CD4-positive, alpha-beta T cell (primary cell): Measurements from ENCODE around the gene ITGB3. TPM values are rescaled to one million over a fixed set of nuclear protein-coding genes. Genes with fewer than 3 reads are reported as not detected.

Source experiments
- ATAC-seq: fragments of 200-7000 bp; cut with Tn5 transposase; one replicate; pipeline ENCODE4 v1.10.0; 2022; ENCODE audit warnings: mild to moderate bottlenecking; ENCODE audit not compliant: poor library complexity
- CTCF ChIA-PET: fragments of 350-600 bp; sonication (Branson Sonifier 250); formaldehyde crosslinking; loops from one replicate; lab custom pipeline; 2021; ENCODE audit warnings: antibody characterized with exemption, inconsistent platforms; lab: Charles Lee
- POLR2A ChIA-PET: fragments of 350-600 bp; sonication (Branson Sonifier 250); formaldehyde crosslinking; loops from one replicate; lab custom pipeline; 2021; ENCODE audit warnings: antibody characterized with exemption, inconsistent platforms; lab: Charles Lee
- DNase-seq, 14 experiments: peaks; one replicate each; pipeline ENCODE4 v3.0.0-alpha.2; 2013 to 2020; ENCODE audit warnings: mixed read lengths in 2 of 14
- H3K27ac ChIP-seq, 2 donors: one replicate each; pipeline versions ENCODE4 v1.5.1 to v1.7.0; 2013; ENCODE audit warnings: low read length in 2 of 2, low read depth in 1 of 2, mild to moderate bottlenecking in 1 of 2
- H3K27me3 ChIP-seq, 2 experiments: 1 replicate in 1 of 2; 2 replicates in 1 of 2; pipeline versions ENCODE4 v1.6.1 to v1.7.0; 2013; ENCODE audit warnings: low read length in 2 of 2, control low read depth in 1 of 2, mild to moderate bottlenecking in 1 of 2, moderate library complexity in 1 of 2; ENCODE audit not compliant: insufficient read depth in 2 of 2, control insufficient read depth in 1 of 2
- H3K36me3 ChIP-seq: one replicate; pipeline ENCODE4 v1.6.1; 2013; ENCODE audit warnings: low read length, control low read depth; ENCODE audit not compliant: insufficient read depth
- H3K4me1 ChIP-seq: one replicate; pipeline ENCODE4 v1.6.1; 2013; ENCODE audit warnings: low read length, control low read depth; ENCODE audit not compliant: insufficient read depth
- H3K4me3 ChIP-seq: one replicate; pipeline ENCODE4 v1.5.1; 2013; ENCODE audit warnings: mild to moderate bottlenecking, low read length, moderate library complexity
- H3K9me3 ChIP-seq, 2 experiments: 1 replicate in 1 of 2; 2 replicates in 1 of 2; pipeline versions ENCODE4 v1.6.1 to v1.7.0; 2013; ENCODE audit warnings: low read length in 2 of 2, mild to moderate bottlenecking in 2 of 2, control low read depth in 1 of 2, moderate library complexity in 1 of 2; ENCODE audit not compliant: control insufficient read depth in 1 of 2, insufficient read depth in 1 of 2
- H3K27ac Mint-ChIP-seq: one replicate; pipeline ENCODE4 v1.8.0; 2020; ENCODE audit warnings: mixed read lengths
- H3K27me3 Mint-ChIP-seq: one replicate; pipeline ENCODE4 v1.8.0; 2021; ENCODE audit warnings: mixed read lengths
- H3K36me3 Mint-ChIP-seq: one replicate; pipeline ENCODE4 v1.8.0; 2021; ENCODE audit warnings: low read depth, mixed read lengths
- H3K4me1 Mint-ChIP-seq: one replicate; pipeline ENCODE4 v1.8.0; 2021; ENCODE audit warnings: low read depth, mixed read lengths
- H3K4me3 Mint-ChIP-seq: one replicate; pipeline ENCODE4 v1.8.0; 2020; ENCODE audit warnings: mild to moderate bottlenecking, mixed read lengths
- H3K9me3 Mint-ChIP-seq: one replicate; pipeline ENCODE4 v1.8.0; 2020; ENCODE audit warnings: mixed read lengths
- CTCF ChIP-seq: fragments of 200-600 bp; IDR thresholded peaks from one replicate; pipeline ENCODE4 v1.8.0; 2022; ENCODE audit warnings: antibody characterized with exemption, mild to moderate bottlenecking
- intact Hi-C, 2 experiments: fragments of 100-400 bp; cut with DNase I in 1 of 2; cut with micrococcal nuclease in 1 of 2; formaldehyde crosslinking; loops; one replicate each; pipeline versions ENCODE4 v1.15.1 to v1.9.0; 2023 to 2025; cut with DNase I, micrococcal nuclease
- total RNA-seq, 174 experiments: library from RNA in 2 of 174; stranded (reverse) in 2 of 174; gene quantifications; one replicate each; pipeline ENCODE4 v1.2.3 and lab custom pipeline; 2021 to 2026

Gene ITGB3
- total RNA-seq, 2 experiments from 2014 or later: 0.05 TPM; not detected in 1

GRCh38 chr17:47295874-47296255 is 42.2 kb downstream of the ITGB3 start:
- ChIA-PET CTCF (no interaction called here), POLR2A (no interaction called here)
- no peaks in the 10 kb centered on the region for H3K36me3 ChIP-seq
- DNase-seq (no peak), ATAC-seq (no peak)
- no peaks in the 10 kb centered on the region for H3K9me3 ChIP-seq
- H3K27me3 Mint-ChIP-seq: no peaks in the 10 kb centered on the region
- no peaks in the 10 kb centered on the region for H3K9me3 Mint-ChIP-seq
- no peak overlapping the region for H3K4me3 ChIP-seq
- intact Hi-C loops: no loop called here
- no peaks in the 10 kb centered on the region for H3K4me1 ChIP-seq
- no peaks in the 10 kb centered on the region for H3K4me1 Mint-ChIP-seq
- no peaks in the 10 kb centered on the region for H3K36me3 Mint-ChIP-seq
- H3K27me3 ChIP-seq: no peaks in the 10 kb centered on the region
- no peak overlapping the region for H3K4me3 Mint-ChIP-seq
- no peak overlapping the region for H3K27ac Mint-ChIP-seq
- no peak overlapping the region for H3K27ac ChIP-seq
- no peak for TF ChIP-seq CTCF

GRCh38 chr17:47297661-47298400 is 44.2 kb downstream of the ITGB3 start:
- ATAC-seq: no peak
- intact Hi-C loops: no loop called here
- H3K27ac ChIP-seq: no peak overlapping the region
- DNase-seq: no peak
- no peaks in the 10 kb centered on the region for H3K27me3 ChIP-seq
- ChIA-PET CTCF (no interaction called here), POLR2A (no interaction called here)
- no peaks in the 10 kb centered on the region for H3K27me3 Mint-ChIP-seq
- H3K36me3 Mint-ChIP-seq: no peaks in the 10 kb centered on the region
- H3K4me3 ChIP-seq: no peak overlapping the region
- no peaks in the 10 kb centered on the region for H3K4me1 ChIP-seq
- TF ChIP-seq CTCF: no peak
- no peaks in the 10 kb centered on the region for H3K36me3 ChIP-seq
- H3K27ac Mint-ChIP-seq: no peak overlapping the region
- H3K9me3 Mint-ChIP-seq: peaks cover 4% of the 10 kb centered on the region
- no peak overlapping the region for H3K4me3 Mint-ChIP-seq
- no peaks in the 10 kb centered on the region for H3K4me1 Mint-ChIP-seq
- H3K9me3 ChIP-seq: peaks cover 0 to 5% of the 10 kb centered on the region in 2 experiments

DNA sequence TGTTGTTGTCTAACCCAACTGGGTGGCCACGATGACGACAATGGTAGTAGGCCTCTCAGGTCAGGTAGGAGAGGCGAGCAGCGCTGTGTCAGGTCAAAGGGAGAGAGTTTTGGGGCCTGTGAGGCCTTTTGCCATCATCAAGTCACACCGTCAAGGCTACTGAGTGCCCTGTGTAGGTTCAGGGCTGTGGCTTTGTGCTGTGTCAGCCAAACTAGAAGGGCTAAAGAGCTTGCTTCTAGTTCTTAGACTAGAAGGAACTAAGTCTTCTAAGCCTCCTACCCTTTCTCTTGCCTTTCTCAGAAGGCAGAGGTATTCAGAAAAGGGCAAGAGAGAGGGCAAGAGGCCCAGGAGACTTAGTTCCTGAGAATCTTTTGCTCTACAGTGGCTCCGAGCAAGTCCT is 45.1 kb downstream of the ITGB3 start:
- no peak for ATAC-seq
- Histone ChIP-seq H3K27ac (no peak overlapping the region), H3K4me3 (no peak overlapping the region), H3K27me3 (no peaks in the 10 kb centered on the region), H3K36me3 (no peaks in the 10 kb centered on the region), H3K4me1 (no peaks in the 10 kb centered on the region), H3K9me3 (peaks cover 0 to 5% of the 10 kb centered on the region in 2 experiments)
- Mint-ChIP-seq H3K36me3 (no peaks in the 10 kb centered on the region), H3K4me3 (no peak overlapping the region), H3K9me3 (peaks cover 4% of the 10 kb centered on the region), H3K27me3 (no peaks in the 10 kb centered on the region), H3K4me1 (no peaks in the 10 kb centered on the region), H3K27ac (no peak overlapping the region)
- ChIA-PET CTCF (no interaction called here), POLR2A (interaction anchor here (0.6 kb wide), 1 partner anchor 319 kb away, joined by 3 read pairs; no protein-coding TSS in a partner anchor)
- TF ChIP-seq CTCF: no peak
- intact Hi-C loops: no loop called here
- no peak for DNase-seq
